Measurements from ENCODE around the gene SELENOS. TPM values are rescaled to one million over a fixed set of nuclear protein-coding genes. Genes with fewer than 3 reads are reported as not detected.

The SELENOS gene
- 28.7 TPM for total RNA-seq

- peak; percentile 81 for DNase-seq
These were observed at the start of gene SELENOS for GRCh38 chr15:101277038-101277822. Gene SELENOS, minus strand, starts transcription at chr15:101277485. Its CDS starts 68 bp downstream, at chr15:101277417.

- no peak for DNase-seq
These were observed 49.3 kb upstream of the SELENOS start for GRCh38 chr15:101326462-101327146.

GRCh38 chr15:101326026-101326315, 48.7 kb upstream of the SELENOS start:
- no peak for DNase-seq

- no peak for DNase-seq
These were observed 48.2 kb upstream of the SELENOS start for GRCh38 chr15:101325263-101326025.

GRCh38 chr15:101324524-101325177, 47.4 kb upstream of the SELENOS start:
- no peak for DNase-seq

GRCh38 chr15:101323793-101324523, 46.7 kb upstream of the SELENOS start:
- no peak for DNase-seq

- no peak for DNase-seq
These were observed 45.7 kb upstream of the SELENOS start for GRCh38 chr15:101322854-101323477.

- DNase-seq = no peak
These were observed 44.9 kb upstream of the SELENOS start for GRCh38 chr15:101322016-101322695.

- DNase-seq = peak; percentile 43
These were observed 43.3 kb upstream of the SELENOS start for GRCh38 chr15:101320501-101321052.

GRCh38 chr15:101318839-101319238, 41.6 kb upstream of the SELENOS start:
- DNase-seq = no peak

- no peak for DNase-seq
These were observed 41.0 kb upstream of the SELENOS start for GRCh38 chr15:101318147-101318819.

GRCh38 chr15:101317336-101317872, 40.1 kb upstream of the SELENOS start:
- DNase-seq = no peak

GRCh38 chr15:101316529-101316928, 39.2 kb upstream of the SELENOS start:
- no peak for DNase-seq

GRCh38 chr15:101315736-101316135, 38.5 kb upstream of the SELENOS start:
- DNase-seq = no peak

- no peak for DNase-seq
These were observed 37.2 kb upstream of the SELENOS start for GRCh38 chr15:101314336-101315125.

- DNase-seq = no peak
These were observed 35.9 kb upstream of the SELENOS start for GRCh38 chr15:101313041-101313761.

- DNase-seq = no peak
These were observed 33.2 kb upstream of the SELENOS start for GRCh38 chr15:101310508-101310907.

- no peak for DNase-seq
These were observed 32.8 kb upstream of the SELENOS start for GRCh38 chr15:101310161-101310480.

Measured in skin of body (tissue), 2 donors.